HG03135 (cell line): ENCODE data around the gene FSHB.
"Not testable (repeated sequence)": the region's sequence is repeated elsewhere in the genome, so short reads cannot be mapped to it uniquely, and the experiment has no call there.

Experiments used
- ATAC-seq: cut with Tn5 transposase; IDR thresholded peaks from one replicate; pipeline ENCODE4 v1.9.1; 2021; ENCODE audit warnings: mild to moderate bottlenecking, moderate library complexity; ENCODE audit not compliant: unreplicated experiment

Gene FSHB

DNA sequence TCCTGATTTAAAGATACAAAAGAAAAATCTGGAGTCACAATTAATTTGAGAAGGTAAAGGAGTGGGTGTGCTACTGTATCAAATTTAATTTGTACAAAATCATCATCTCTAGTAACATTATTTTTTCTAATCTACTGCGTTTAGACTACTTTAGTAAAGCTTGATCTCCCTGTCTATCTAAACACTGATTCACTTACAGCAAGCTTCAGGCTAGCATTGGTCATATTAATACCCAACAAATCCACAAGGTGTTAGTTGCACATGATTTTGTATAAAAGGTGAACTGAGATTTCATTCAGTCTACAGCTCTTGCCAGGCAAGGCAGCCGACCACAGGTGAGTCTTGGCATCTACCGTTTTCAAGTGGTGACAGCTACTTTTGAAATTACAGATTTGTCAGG is at the start of gene FSHB:
Gene FSHB (plus strand): TSS at position 301 of the 400 bp plus-strand sequence. CDS start 889 bp downstream, outside the sequence.
- no peak for ATAC-seq

DNA sequence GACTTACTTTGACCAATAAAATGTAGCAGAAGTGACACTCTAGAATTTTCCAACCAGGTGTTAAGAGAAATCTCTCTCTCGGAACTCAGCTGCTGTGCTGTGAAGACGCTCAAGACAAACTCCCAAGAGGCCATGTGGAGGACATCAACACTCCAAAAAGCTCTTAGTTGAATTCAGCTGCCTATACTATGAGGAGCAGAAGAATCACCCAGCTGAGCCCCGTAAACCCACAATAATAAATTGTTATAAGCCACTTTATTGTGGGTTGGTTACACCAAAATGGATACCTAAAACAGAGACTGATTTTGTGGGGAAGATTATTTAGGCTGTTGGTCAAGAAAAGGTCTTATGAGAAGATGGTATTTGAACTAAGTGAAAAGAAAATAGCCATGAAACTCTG is 44.1 kb upstream of the FSHB start:
- no peak for ATAC-seq

DNA sequence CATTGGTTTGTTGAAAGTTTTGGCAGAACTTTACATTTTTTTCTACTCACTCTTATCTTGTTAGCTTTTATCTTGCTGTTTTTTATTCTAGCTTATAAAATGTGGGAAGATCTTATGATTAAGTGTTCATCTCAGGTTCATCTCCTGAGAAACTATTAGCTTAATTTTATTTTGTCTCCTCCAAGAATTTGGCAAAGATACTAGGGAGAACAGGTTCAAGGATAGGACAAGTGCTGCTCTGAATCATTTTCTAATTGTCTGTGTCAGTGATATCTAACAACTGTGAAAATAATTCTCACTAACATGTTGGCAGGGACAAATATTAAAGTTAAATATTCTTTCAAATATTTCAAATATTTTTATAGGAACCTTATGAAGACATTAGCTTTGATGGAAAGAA is 38.2 kb upstream of the FSHB start:
- ATAC-seq: no peak

DNA sequence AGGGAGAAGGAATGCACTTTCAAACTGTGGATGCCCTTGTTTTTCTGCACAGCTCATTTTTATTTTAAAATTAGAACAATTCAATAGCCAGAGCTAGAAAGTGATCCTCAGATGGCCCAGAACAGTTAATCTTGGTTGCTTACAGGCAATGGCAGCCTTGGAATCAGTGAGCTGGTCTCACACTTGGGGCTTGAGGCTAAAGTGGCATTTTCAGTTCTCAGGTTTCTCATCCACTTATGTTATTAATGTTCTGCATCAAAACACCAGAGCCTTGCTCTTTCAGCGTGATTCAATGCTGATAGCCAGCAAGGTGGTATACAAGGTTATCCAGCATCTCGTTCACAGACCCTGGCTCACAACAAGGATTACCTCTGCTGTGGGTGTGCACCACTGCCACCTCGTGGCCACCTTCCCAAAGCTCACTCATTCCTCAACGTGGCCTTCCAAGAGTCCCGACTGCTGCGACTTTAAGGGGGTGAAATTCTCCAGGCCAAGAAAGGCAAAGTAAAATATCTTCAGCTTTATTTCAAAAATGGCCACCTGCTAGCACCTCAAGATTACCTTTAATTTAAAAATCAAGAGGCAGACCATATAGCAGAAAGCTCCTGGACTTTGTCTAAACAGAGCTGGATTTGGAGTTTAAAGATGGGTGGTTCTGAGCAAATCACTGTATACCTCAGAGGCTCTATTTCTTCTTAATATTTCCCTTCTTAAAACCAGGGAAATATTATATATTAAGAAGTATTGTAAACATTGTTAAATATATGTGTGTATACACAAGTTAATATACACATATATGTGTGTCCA is 34.2 kb upstream of the FSHB start:
- ATAC-seq: peak; percentile 97

DNA sequence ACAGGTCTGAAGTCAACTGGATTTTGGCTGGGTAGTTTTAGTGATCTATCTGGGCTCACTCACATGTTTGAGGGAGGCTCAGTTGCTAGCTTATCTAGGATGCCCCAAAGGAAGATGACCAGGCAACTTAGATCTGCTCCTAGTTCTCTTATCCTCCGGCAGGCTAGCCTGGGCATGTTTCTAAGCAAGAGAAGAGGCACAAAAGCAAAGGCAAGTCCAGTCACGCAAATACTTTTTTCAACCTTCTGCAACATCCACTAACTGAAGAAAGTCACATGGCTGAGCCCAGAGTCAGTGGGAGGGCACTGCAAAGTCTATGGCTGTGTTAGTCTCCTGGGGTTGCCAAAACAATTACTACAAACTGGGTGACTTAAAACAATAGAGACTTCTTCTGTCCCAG is 32.9 kb upstream of the FSHB start:
- no peak for ATAC-seq

DNA sequence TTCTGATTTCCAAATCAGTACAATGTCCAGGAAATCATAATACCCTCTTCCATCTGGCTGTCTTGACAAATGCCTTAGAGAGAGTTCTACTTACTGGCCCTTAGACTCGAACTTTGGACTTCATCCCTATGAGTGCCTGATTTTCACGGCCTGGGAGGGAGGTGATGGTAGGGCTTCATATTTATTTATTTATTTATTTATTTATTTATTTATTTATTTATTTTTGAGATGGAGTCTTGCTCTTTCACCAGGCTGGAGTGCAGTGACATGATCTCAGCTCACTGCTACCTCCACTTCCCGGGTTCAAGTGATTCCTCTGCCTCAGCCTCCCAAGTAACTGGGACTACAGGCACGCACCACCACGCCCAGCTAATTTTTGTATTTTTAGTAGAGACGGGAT is 27.8 kb upstream of the FSHB start:
- ATAC-seq: not testable (repeated sequence)

DNA sequence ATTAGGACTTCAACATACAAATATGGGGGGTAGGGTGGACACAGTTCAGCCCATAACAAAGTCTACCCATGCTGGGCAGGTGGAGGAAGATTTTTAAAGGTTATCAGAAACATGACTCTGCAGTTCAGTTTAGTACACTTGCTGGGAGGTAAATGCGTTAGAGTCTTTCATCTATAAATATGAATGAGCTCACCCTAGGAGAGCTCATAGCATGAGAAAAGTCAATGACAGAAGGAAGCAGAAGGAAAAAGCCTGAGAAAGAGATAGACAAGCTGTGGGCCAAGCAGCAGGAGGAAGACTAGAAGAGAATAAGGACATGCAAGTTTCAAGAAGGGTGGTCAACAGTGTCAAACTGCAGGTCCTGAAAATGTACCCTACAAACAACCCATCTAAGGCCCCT is 27.0 kb upstream of the FSHB start:
- ATAC-seq: no peak

DNA sequence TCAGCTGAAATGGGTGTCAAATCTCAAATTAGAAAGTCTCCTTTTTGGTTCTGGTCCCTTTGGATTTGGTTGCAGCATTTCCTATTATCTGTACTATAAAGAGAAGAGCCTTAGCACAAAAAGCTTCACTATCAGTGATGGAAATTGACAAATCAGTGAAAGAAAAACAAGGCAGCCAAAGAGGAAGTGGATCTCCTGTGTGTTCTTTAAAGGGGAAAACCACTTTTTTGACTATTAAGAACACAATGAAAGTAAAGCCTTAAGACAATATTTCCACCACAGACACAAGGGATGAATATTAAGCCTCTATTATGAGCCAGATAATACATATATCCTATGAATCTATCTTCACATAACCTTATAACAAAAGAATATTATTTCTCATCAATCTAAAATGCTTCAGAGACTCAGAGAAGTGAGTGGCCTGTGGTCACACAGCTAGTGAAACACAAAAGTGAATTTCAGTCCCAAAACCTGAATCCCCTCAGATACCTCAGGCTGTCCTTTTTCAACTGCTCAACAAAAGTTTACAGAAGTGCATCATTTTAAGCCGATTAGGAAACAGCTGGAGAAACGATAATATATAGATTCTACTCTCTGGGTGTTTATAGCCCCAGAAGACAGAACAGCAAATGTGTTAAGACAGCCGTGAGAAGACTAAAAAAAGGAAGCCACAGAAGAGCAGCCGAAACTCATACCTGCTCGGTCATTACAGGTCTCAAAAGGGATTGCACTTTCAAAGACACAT is 24.4 kb upstream of the FSHB start:
- peak; percentile 87 for ATAC-seq

DNA sequence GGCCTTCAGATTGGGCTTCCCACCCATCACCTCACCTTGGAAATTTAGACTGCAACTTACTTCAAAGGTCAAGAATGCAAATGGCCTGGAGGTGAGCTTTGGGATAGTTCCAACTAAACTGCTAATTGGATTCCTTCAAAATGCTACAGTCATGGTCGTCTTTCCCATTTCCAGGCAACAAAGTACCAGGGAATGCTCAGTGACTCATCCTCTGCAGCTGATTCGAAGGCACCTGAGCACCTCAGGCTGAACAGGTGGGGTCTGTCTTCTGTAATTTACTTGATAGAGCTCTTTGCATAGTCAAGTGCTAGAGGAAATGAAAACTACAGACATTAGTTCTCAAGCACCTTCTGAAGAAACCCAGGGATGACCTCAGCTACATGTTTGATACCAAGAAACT is 20.5 kb upstream of the FSHB start:
- no peak for ATAC-seq

DNA sequence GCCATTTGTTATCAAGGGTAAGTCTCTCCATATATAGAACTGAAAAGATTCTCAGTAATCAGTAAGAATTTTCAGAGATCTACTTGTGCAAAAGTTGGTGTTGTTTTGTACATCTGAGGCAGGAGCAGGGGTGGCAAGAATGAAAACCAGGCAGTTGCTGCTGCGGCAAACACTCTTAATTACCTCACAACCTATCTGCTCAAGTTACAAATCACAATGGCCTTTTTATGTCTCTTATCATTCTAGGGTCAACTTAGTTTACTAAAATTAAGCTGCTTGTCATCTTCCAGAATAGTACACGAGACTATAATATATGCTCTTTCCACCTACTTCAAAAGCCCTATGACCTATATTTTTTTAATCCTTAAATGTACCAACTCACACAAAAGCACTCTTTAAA is 14.3 kb upstream of the FSHB start:
- no peak for ATAC-seq

DNA sequence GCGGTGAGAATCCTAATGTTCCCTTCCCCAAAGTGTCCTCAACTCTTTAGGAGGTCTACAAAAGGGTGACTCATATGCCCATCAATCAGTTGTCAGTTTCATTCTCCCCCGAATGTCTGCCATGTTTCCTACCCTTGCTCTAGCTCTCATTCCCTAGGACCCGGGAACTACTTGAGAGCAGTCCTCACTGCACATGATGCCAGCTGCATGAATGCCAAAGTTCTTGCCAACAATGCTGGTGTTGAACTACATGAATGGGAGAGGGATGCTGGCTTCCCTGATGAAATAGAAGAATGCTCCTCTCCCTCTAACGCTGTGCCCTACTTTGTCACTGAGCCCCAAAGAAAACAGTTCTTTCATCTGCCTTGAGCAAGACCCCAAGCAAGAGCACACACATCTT is 12.5 kb upstream of the FSHB start:
- ATAC-seq: no peak

DNA sequence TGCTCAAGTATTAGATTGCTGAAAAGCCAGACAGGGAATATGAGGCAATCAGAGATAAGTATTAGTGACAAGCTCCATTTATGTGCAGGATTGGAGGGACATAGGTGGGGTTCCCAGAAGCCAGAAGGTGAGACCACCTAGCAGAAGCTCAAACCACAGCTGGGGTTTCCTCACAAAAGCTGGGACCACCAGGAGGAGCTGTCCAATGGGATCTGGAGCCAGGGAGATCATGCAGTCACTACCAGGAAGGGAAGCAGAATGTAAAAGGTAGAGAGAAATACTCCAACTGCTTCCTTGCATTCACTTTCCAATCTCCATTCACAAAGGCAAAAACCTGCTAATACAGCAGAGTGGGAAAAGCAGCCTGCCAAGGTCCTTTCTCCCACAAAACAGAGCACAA is 5.2 kb upstream of the FSHB start:
- ATAC-seq: no peak

DNA sequence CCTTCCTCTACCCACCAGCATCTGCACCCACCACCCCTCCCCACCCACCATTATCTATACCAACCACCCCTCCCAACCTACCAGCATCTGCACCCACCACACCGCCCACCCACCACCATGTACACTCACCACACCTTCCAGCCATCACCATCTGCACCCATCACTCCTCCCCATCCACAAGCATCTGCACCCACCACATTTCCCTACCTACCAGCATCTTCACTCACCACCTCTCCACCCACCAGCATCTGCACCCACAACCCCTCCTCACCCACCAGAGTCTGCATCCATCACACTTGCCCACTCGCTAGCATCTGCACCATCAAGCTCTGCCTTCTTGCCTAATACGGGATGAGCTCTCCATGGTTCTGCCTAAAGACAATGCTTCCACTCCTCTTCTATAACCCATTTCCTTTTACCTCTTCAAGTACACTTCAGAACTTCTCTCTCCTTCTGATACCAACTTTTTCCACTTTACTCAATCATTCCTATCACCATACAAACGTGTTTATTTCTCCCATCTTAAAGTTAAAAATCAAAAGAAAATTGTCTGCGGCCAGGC is 2.4 kb upstream of the FSHB start:
- ATAC-seq: no peak

DNA sequence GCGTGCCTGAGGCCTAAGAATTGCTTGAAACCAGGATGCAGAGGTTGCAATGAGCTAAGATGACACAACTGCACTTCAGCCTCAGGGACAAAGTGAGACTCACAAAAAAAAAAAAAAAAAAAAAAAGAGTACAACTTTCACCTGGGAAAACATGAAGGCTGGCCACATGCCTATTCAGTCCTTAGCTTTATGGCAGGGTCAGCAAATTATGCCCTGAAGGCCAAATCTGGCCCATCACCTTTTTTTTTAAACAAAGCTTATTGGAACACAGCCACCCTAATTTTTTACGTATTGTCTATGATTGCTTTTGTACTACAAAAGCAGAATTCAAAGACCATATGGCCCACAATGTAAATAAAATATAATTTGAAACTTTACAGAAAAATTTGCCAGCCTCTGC is 8.2 kb downstream of the FSHB start:
- ATAC-seq: no peak

DNA sequence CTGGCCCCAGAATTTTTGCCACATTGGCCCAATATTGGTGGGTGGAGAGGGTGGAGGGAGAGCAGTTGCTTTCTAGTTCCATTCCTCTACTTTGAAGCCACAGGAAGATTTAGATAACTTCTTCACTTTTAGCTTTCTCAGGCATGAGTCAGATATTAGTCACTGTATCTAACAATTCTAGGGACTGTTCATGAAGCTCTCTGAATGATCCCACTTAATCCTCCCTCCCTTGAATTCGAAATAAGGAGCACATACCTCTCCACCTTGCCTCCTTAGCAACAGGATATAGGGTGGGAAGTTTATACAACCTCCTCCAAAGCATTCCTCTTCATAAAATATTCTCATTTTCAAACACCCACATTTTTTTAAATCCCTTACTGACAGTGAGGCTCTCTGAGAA is 13.5 kb downstream of the FSHB start:
- no peak for ATAC-seq

DNA sequence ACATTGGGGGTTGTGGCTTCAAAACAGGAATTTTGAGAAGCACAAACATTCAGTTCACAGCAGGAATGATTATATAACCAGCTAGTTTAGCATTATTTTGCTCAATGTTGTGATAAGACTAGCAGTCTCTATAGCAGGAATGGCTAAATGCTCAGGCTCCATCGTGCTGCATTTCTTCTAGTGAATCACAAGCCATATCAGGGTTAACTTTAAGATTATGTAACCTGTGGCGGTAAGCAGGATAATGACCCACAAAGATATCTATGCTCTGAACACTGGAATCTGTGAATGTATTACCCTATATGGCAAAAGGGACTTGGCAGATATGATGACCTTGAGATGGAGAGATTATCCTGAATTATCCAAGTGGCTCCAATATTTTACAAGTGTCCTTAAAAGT is 14.8 kb downstream of the FSHB start:
- no peak for ATAC-seq

DNA sequence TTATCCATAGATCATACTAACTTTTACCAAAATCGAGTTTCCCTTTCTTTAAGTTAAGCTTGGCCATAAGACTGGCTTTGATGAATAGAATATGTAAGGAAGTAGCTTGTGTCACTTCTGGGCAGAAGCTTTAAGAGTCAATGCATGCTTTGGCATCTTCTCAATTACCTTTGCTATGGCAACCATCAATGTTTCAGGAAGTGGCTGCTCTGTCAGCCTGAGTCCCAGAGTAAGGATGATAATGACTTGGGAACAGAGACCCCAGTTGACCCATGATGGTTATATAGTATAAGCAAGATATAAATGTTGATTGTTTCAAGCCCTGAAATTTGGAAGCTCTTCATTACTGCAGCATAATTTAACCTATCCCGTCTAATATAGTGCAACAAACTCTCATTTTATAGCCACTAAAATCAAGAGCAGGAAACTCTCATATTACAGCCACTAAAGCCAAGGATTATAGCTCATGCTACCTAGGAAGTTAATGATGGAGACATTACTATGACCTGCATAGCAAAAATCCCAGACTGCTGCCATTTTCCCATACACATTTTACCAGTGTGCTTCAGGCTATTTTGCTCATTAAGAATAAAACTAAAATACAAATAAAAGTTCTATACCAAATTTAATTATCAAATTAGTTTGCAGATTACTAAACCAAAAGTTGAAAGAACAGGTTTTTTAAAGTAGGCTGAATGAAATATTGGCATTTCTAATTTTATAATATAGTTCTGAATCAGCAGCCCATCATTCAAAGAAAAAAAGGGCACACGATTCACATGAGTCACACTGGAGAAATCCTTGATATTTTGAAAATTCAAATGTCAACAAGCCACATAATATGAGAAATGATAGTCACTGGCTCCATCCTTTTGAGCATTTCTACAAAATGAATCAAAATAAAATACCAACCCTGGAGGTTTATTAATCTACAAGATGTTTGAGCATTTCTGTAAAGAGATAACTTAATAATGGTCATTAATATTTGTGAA is 23.8 kb downstream of the FSHB start:
- ATAC-seq: no peak

DNA sequence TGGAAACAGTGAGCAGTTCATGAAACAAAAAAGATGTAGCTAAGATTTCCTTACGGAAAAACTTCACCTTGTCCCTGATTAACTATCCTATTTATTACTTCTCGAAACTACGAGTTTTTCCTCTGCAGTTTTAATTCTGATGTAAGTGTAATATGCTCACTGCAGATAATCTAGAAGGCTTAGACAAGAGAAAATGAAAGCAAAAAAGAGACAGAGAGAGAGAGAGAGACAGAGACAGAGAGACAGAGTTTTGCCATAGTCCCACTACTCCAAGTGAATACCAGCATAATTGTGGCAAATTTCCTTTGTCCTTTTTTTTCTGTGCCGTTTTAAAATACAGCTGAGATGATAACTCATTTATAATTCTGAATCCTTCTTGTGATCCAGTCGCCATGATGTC is 24.8 kb downstream of the FSHB start:
- no peak for ATAC-seq

DNA sequence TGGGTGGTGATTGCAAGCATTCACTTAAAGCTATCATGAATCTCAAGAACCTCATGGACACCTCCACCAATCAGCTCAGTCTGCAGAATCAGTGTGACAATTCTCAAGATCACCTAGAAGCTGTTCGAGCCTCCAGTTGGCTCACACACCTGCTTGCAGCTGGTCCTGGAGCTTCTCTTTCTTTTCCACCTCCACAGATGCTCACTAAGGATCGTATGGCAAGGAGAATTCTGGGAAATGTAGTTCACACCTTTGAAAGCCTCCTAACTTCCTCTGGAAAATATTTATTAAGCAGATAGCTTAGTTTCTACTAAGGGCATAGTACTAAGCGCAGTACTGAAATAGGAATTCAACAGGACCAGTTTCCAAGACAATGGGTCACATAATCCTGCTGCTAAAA is 26.2 kb downstream of the FSHB start:
- ATAC-seq: no peak

DNA sequence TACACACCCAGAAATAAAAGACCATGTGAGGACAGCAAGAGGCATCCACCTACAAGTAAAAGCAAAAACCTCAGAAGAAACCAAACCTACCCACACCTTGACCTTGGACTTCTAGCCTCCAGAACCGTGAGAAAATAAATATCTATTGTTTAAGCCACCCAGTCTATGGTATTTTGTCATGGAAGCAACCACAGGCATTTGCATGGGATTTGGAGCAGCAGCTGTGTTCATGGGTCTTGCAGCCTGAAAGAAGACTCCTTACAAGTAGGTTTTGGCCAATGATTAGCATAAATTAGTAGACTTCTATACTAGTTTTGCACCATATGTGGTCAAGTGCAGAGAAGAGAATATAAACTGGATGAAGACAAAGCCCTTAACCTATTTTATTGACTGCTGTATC is 27.9 kb downstream of the FSHB start:
- ATAC-seq: no peak

DNA sequence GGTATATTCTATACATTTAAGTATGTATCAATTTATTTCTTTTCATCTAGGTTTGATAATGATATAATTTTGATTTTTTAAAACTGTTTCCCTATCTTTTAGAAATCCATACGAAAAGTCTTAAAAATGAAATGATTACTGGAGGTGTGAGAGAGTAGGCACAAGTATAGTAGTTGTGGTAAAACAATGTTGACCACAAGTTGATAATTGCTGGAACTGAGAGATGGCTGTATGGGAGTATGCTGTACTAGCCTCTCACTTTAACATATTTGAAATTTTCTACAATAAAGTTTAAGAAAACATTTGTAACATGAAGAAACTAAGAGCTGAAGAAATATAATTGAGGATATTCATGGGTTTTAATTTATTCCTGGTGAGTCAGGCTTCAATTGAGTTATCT is 30.0 kb downstream of the FSHB start:
- peak; percentile 94 for ATAC-seq
